ENCODE results near the gene GLRA3.

GRCh38 chr4:174870311-174870710 lies 41.3 kb upstream of the GLRA3 start:
- TF ChIP-seq MAX (IDR thresholded peaks at IDR 0.05; ENCODE audit: insufficient read depth, insufficient read length) = no peak
- TF ChIP-seq POLR2A (IDR thresholded peaks at IDR 0.05; ENCODE audit: low read depth, low read length) = no peak
- TF ChIP-seq CTCF (IDR thresholded peaks at IDR 0.05; ENCODE audit: extremely low read depth in 1 of 2, insufficient read depth in 1 of 2, low read depth in 1 of 2, low read length in 2 of 2) = no peak
- no peak for TF ChIP-seq EZH2 (IDR thresholded peaks at IDR 0.05; ENCODE audit: borderline replicate concordance, low read depth, low read length, severe bottlenecking)
- no peak for TF ChIP-seq POLR2AphosphoS5 (IDR thresholded peaks at IDR 0.05; ENCODE audit: insufficient read depth, low read depth, low read length)
- no peak for TF ChIP-seq JUN (IDR thresholded peaks at IDR 0.05; ENCODE audit: borderline replicate concordance, insufficient read depth, insufficient read length, low read depth)
- TF ChIP-seq MYC (IDR thresholded peaks at IDR 0.05; ENCODE audit: low read depth, low read length) = no peak
- TF ChIP-seq GATA2 (IDR thresholded peaks at IDR 0.05; ENCODE audit: insufficient read depth, insufficient read length, low read depth, low read length) = no peak
- TF ChIP-seq FOS (IDR thresholded peaks at IDR 0.05; ENCODE audit: borderline replicate concordance, insufficient read depth, low read length) = no peak
